Measurements from ENCODE around the gene C9. TPM values are rescaled to one million over a fixed set of nuclear protein-coding genes. Genes with fewer than 3 reads are reported as not detected.

C9 gene
- total RNA-seq, 1 donor from 2014 or later, result not detected

- Mint-ChIP-seq H3K4me3 (ENCODE audit: unreplicated experiment) (no peak overlapping the region), H3K27me3 (ENCODE audit: unreplicated experiment) (peaks cover 2% of the 10 kb centered on the region), H3K36me3 (ENCODE audit: unreplicated experiment) (no peaks in the 10 kb centered on the region), H3K27ac (ENCODE audit: unreplicated experiment) (no peak overlapping the region), H3K9me3 (ENCODE audit: unreplicated experiment) (no peaks in the 10 kb centered on the region), H3K4me1 (ENCODE audit: low read depth, unreplicated experiment) (no peaks in the 10 kb centered on the region)
- no peak for TF ChIP-seq CTCF (IDR thresholded peaks at IDR 0.05; ENCODE audit: partially characterized antibody, unreplicated experiment)
- no peak for DNase-seq
Observed at GRCh38 chr5:39360471-39361111, 3.7 kb downstream of the C9 start.

GRCh38 chr5:39356263-39356662 lies 8.0 kb downstream of the C9 start:
- no peak for TF ChIP-seq CTCF (IDR thresholded peaks at IDR 0.05; ENCODE audit: partially characterized antibody, unreplicated experiment)
- Mint-ChIP-seq H3K4me1 (ENCODE audit: low read depth, unreplicated experiment) (no peaks in the 10 kb centered on the region), H3K9me3 (ENCODE audit: unreplicated experiment) (no peaks in the 10 kb centered on the region), H3K36me3 (ENCODE audit: unreplicated experiment) (no peaks in the 10 kb centered on the region), H3K4me3 (ENCODE audit: unreplicated experiment) (no peak overlapping the region), H3K27ac (ENCODE audit: unreplicated experiment) (no peak overlapping the region), H3K27me3 (ENCODE audit: unreplicated experiment) (peaks cover 3% of the 10 kb centered on the region)
- DNase-seq, result no peak

- Mint-ChIP-seq H3K4me3 (ENCODE audit: unreplicated experiment) (no peak overlapping the region), H3K36me3 (ENCODE audit: unreplicated experiment) (no peaks in the 10 kb centered on the region), H3K4me1 (ENCODE audit: low read depth, unreplicated experiment) (no peaks in the 10 kb centered on the region), H3K9me3 (ENCODE audit: unreplicated experiment) (no peaks in the 10 kb centered on the region), H3K27ac (ENCODE audit: unreplicated experiment) (no peak overlapping the region), H3K27me3 (ENCODE audit: unreplicated experiment) (peaks cover 3% of the 10 kb centered on the region)
- TF ChIP-seq CTCF (IDR thresholded peaks at IDR 0.05; ENCODE audit: partially characterized antibody, unreplicated experiment), result no peak
- DNase-seq, result no peak
Observed at GRCh38 chr5:39355324-39355723, 9.0 kb downstream of the C9 start.

- Mint-ChIP-seq H3K27ac (ENCODE audit: unreplicated experiment) (no peak overlapping the region), H3K27me3 (ENCODE audit: unreplicated experiment) (peaks cover 3% of the 10 kb centered on the region), H3K4me3 (ENCODE audit: unreplicated experiment) (no peak overlapping the region), H3K36me3 (ENCODE audit: unreplicated experiment) (no peaks in the 10 kb centered on the region), H3K4me1 (ENCODE audit: low read depth, unreplicated experiment) (no peaks in the 10 kb centered on the region), H3K9me3 (ENCODE audit: unreplicated experiment) (peaks cover 2% of the 10 kb centered on the region)
- TF ChIP-seq CTCF (IDR thresholded peaks at IDR 0.05; ENCODE audit: partially characterized antibody, unreplicated experiment), result no peak
- no peak for DNase-seq
Observed at GRCh38 chr5:39353717-39354399, 10.4 kb downstream of the C9 start.

- no peak for TF ChIP-seq CTCF (IDR thresholded peaks at IDR 0.05; ENCODE audit: partially characterized antibody, unreplicated experiment)
- H3K27ac Mint-ChIP-seq (ENCODE audit: unreplicated experiment), result no peak overlapping the region
- H3K36me3 Mint-ChIP-seq (ENCODE audit: unreplicated experiment), result no peaks in the 10 kb centered on the region
- H3K27me3 Mint-ChIP-seq (ENCODE audit: unreplicated experiment), result peaks cover 3% of the 10 kb centered on the region
- no peak overlapping the region for H3K4me3 Mint-ChIP-seq (ENCODE audit: unreplicated experiment)
- peaks cover 2% of the 10 kb centered on the region for H3K9me3 Mint-ChIP-seq (ENCODE audit: unreplicated experiment)
- H3K4me1 Mint-ChIP-seq (ENCODE audit: low read depth, unreplicated experiment), result no peaks in the 10 kb centered on the region
- no peak for DNase-seq
Observed at GRCh38 chr5:39352951-39353350, 11.3 kb downstream of the C9 start.
